D721Med (cell line): ENCODE results near the gene BUD13.

Source experiments
- DNase-seq: peaks from one replicate; pipeline ENCODE4 v3.0.0; 2011; ENCODE audit warnings: low spot score; ENCODE audit not compliant: insufficient read length
- FAIRE-seq: peaks from 2 replicates; lab custom pipeline; 2011; peaks lifted over from hg19 to GRCh38; lab: Jason Lieb, UNC
- TF ChIP-seq, protein P1 (sequence below): IDR thresholded peaks from 2 replicates; pipeline ENCODE4 v1.5.1; 2012; ENCODE audit warnings: mild to moderate bottlenecking, control low read depth; ENCODE audit not compliant: insufficient read depth; ENCODE audit errors: missing control alignments

BUD13 gene

DNA sequence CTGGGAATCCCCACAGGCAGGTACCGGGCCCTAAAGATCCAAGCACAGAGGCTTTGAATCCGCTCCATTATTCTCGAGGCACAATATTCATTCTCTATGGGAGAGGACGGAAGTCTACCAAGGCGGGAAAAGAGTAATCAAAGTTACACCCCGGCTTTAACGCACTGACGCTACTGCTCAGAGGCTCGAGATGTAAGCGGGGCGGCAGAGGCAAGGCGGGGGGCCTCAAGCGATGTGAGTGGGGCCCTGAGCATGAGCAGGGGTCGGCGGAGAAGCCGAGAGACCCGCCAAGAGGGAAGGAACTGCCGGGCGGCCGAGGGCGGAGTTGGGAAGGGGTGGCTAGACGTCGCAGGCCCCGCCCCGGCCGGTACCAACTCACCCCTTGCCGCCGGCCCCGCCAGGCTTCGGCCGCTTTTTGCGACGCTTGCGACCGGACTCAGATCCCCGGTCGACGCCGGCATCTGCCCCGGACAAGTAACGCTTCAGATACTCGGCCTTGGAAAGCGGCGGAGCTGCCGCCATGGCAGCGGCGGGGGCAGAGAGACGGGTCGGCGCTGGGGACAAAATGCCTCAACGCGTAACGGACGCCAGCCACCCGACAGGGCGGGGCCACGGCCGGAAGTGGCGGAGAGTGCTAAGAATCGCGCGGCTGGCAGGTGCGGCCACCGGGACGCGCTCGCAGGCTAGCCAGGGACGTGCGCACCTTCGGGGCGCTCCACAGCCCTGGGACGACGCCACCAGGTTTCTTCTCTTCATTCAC, at the start of gene BUD13:
TSS of gene BUD13 (minus strand) at position 545 of the 760 bp plus-strand sequence. CDS start at position 522, 23 bp downstream.
- TF ChIP-seq, protein P1, sequence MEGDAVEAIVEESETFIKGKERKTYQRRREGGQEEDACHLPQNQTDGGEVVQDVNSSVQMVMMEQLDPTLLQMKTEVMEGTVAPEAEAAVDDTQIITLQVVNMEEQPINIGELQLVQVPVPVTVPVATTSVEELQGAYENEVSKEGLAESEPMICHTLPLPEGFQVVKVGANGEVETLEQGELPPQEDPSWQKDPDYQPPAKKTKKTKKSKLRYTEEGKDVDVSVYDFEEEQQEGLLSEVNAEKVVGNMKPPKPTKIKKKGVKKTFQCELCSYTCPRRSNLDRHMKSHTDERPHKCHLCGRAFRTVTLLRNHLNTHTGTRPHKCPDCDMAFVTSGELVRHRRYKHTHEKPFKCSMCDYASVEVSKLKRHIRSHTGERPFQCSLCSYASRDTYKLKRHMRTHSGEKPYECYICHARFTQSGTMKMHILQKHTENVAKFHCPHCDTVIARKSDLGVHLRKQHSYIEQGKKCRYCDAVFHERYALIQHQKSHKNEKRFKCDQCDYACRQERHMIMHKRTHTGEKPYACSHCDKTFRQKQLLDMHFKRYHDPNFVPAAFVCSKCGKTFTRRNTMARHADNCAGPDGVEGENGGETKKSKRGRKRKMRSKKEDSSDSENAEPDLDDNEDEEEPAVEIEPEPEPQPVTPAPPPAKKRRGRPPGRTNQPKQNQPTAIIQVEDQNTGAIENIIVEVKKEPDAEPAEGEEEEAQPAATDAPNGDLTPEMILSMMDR = no peak
- FAIRE-seq (no peak), DNase-seq (peak; percentile 78)

- TF ChIP-seq, protein P1 = no peak
- FAIRE-seq = no peak
- DNase-seq = no peak
Observed at GRCh38 chr11:116822575-116822974, 49.8 kb upstream of the BUD13 start.

GRCh38 chr11:116821050-116821918, 48.5 kb upstream of the BUD13 start:
- TF ChIP-seq, protein P1 = no peak
- FAIRE-seq (no peak), DNase-seq (no peak)

DNA sequence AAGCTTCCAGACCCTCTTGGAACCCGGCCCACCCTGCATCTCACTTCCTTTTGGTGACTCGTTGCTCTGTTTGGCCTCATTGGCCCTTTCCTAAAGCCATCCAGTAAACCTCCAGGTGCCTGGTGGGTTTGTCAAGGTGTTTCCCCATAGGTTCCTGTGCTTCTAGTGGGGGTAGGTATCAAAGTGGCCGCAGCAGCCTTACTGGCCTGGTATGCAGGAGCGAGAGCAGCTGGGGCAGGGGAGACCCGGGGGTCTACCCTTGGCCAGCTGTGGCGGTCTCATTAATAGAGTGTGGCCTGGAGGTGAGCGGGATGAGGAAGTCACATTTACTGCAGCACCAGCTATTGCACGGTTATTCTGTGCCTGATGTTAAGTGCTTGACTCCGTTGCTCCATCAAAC, 46.3 kb upstream of the BUD13 start:
- FAIRE-seq = no peak
- no peak for DNase-seq
- TF ChIP-seq, protein P1 = no peak

GRCh38 chr11:116814502-116814901, 41.7 kb upstream of the BUD13 start:
- FAIRE-seq (no peak), DNase-seq (no peak)
- TF ChIP-seq, protein P1 = no peak

DNA sequence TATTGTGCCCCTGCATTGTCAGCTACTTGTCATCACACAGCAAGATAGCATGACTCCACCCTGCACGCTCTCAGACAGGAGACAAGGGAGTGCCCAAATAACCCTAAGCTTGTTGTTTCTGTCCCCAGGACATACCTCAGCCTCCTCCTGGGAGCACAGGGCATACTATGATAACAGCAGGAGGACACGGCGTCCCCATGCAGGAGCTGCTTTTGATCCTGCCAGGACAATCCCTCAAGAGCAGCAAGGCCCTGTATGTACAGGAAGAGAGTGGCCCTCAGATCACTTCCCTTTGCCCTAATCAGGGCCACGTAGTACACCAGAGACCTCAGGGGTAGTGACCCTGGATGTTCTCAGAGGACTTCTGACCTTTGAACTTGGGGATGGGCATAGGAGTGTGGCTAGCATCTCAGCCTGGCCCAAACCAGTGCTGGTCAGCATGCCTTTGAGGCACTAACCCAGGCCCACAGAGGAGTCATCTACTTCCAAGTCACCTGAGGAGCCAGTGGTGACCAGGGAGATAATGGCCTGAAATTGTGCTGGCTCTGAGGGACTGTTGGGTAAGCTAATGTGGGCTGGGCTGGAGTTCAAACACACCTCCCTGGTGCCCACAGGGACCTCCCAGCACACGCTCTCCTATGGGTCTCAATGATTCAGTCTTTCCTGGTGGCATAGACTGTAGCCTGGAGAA, 41.1 kb upstream of the BUD13 start:
- FAIRE-seq (no peak), DNase-seq (no peak)
- TF ChIP-seq, protein P1 = no peak
